A673 (cell line): ENCODE results near the gene MYL1.

Experiments
- EZH2 ChIP-seq: fragments of 200-600 bp; sonication (generic); IDR thresholded peaks from 2 replicates; pipeline ENCODE4 v1.6.1; 2017; ENCODE audit warnings: borderline replicate concordance, low read depth, mild to moderate bottlenecking, mixed read lengths, antibody characterized with exemption, low read length; ENCODE audit not compliant: poor library complexity, severe bottlenecking
- TF ChIP-seq, protein P1 (sequence below): fragments of 300-800, 200-600 bp; sonication (generic); conservative IDR thresholded peaks from 2 replicates; pipeline ENCODE4 v1.5.1; 2017; ENCODE audit warnings: low read depth, mild to moderate bottlenecking, antibody characterized with exemption, low read length, moderate library complexity, mixed read lengths

DNA sequence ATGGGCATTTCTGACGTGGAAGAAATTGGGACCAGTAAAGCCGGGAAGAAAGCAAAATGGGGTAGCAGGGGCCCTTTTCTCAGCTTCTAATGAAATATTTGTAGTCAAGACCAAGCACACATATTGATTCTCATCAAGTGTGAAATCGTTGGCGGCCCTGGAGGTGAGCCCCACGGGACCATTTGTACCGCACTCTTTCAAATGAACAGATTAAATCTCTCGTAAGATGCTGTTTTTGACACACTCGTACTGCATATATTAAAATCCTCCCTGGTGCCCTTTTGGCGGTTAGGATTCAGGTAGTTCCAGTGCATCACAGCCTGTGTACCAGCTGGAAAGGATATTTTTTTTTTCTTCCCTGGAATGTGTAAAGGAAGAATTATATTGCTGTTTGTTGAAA lies 9.9 kb upstream of the MYL1 start:
- TF ChIP-seq, protein P1, sequence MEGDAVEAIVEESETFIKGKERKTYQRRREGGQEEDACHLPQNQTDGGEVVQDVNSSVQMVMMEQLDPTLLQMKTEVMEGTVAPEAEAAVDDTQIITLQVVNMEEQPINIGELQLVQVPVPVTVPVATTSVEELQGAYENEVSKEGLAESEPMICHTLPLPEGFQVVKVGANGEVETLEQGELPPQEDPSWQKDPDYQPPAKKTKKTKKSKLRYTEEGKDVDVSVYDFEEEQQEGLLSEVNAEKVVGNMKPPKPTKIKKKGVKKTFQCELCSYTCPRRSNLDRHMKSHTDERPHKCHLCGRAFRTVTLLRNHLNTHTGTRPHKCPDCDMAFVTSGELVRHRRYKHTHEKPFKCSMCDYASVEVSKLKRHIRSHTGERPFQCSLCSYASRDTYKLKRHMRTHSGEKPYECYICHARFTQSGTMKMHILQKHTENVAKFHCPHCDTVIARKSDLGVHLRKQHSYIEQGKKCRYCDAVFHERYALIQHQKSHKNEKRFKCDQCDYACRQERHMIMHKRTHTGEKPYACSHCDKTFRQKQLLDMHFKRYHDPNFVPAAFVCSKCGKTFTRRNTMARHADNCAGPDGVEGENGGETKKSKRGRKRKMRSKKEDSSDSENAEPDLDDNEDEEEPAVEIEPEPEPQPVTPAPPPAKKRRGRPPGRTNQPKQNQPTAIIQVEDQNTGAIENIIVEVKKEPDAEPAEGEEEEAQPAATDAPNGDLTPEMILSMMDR = no peak
- no peak for TF ChIP-seq EZH2
